Gastroesophageal sphincter (tissue), 4 donors: ENCODE measurements around the gene GMDS. TPM values are rescaled to one million over a fixed set of nuclear protein-coding genes. Genes with fewer than 3 reads are reported as not detected.

Experiments
- ATAC-seq: fragments of 150-250 bp; one replicate; pipeline ENCODE4 v1.9.1; 2016; ENCODE audit warnings: mild to moderate bottlenecking, moderate library complexity
- H3K27ac ChIP-seq, 4 donors: fragments of 200-600 bp; sonication (generic) in 3 of 4; 1 replicate in 3 of 4; 2 replicates in 1 of 4; pipeline ENCODE4 v1.5.1; 2016 to 2019
- H3K27me3 ChIP-seq: fragments of 200-600 bp; sonication (generic); one replicate; pipeline ENCODE4 v1.5.1; 2019
- H3K36me3 ChIP-seq, 2 donors: fragments of 200-600 bp; sonication (generic); one replicate each; pipeline ENCODE4 v1.5.1; 2019; ENCODE audit warnings: control low read depth in 1 of 2
- H3K4me1 ChIP-seq, 3 donors: fragments of 200-600 bp; sonication (generic); 1 replicate in 2 of 3; 2 replicates in 1 of 3; pipeline ENCODE4 v1.5.1; 2016 to 2019; ENCODE audit warnings: control low read depth in 2 of 3
- H3K4me3 ChIP-seq, 2 donors: fragments of 200-600 bp; sonication (generic); one replicate each; pipeline ENCODE4 v1.5.1; 2019; ENCODE audit warnings: mild to moderate bottlenecking in 1 of 2, moderate library complexity in 1 of 2
- H3K9me3 ChIP-seq, 3 donors: fragments of 200-600 bp; sonication (generic); one replicate each; pipeline ENCODE4 v1.5.1; 2017 to 2019; ENCODE audit warnings: control low read depth in 2 of 3
- CTCF ChIP-seq, 4 experiments: fragments of 200-600 bp in 2 of 4; fragments of 450-650 bp in 2 of 4; sonication (generic) in 1 of 4; IDR thresholded peaks; one replicate each; pipeline ENCODE4 v1.5.1; 2017 to 2019; ENCODE audit warnings: antibody characterized with exemption in 4 of 4, mild to moderate bottlenecking in 2 of 4, moderate library complexity in 2 of 4
- EP300 ChIP-seq: sonication (generic); formaldehyde crosslinking; IDR thresholded peaks from one replicate; pipeline ENCODE4 v1.6.1; 2017; ENCODE audit warnings: antibody characterized with exemption, mild to moderate bottlenecking
- POLR2A ChIP-seq, 2 donors: fragments of 450-650 bp; IDR thresholded peaks; one replicate each; pipeline ENCODE4 v1.6.1; 2017; ENCODE audit warnings: antibody characterized with exemption in 2 of 2, mild to moderate bottlenecking in 2 of 2, moderate library complexity in 1 of 2
- POLR2AphosphoS5 ChIP-seq: sonication (generic); formaldehyde crosslinking; IDR thresholded peaks from one replicate; pipeline ENCODE4 v1.6.1; 2017; ENCODE audit warnings: antibody characterized with exemption
- WGBS, 2 donors: methylation state at CpG; one replicate each; pipeline ENCODE4 v1.1.5; 2018; ENCODE audit warnings: low coverage in 1 of 2; 5-methylcytosine and 5-hydroxymethylcytosine counted together
- total RNA-seq, 4 donors: library from RNA; depleted of rRNA; stranded (reverse); fragments of >200 nt; gene quantifications; one replicate each; pipeline ENCODE4 v1.1.0, GENCODE V29; 2016

GMDS gene
- total RNA-seq, 4 donors from 2014 or later = 5.0 to 14.7 (median 6.4) TPM

GRCh38 chr6:2232445-2232844 is 13.0 kb downstream of the GMDS start:
- 91% methylated on average over 4 to 8 of the region's 9 CpGs for WGBS, 2 donors
- H3K27ac ChIP-seq = no peak overlapping the region
- ATAC-seq = no peak

GRCh38 chr6:2231438-2231837 is 14.0 kb downstream of the GMDS start:
- Histone ChIP-seq H3K36me3 (no peaks in the 10 kb centered on the region), H3K4me3 (no peak overlapping the region), H3K4me1 (no peaks in the 10 kb centered on the region), H3K27ac (no peak overlapping the region), H3K9me3 (no peaks in the 10 kb centered on the region), H3K27me3 (no peaks in the 10 kb centered on the region)
- 67 to 89% methylated on average over 4 of the region's 4 CpGs for WGBS, 2 donors
- TF ChIP-seq CTCF (IDR thresholded peaks at IDR 0.05) (no peak), EP300 (no peak), POLR2AphosphoS5 (no peak), POLR2A (IDR thresholded peaks at IDR 0.05) (no peak)
- ATAC-seq = no peak

More at GRCh38 chr6:2232445-2232844, 13.0 kb downstream of the GMDS start:
- Histone ChIP-seq H3K9me3 (no peaks in the 10 kb centered on the region), H3K36me3 (no peaks in the 10 kb centered on the region), H3K4me1 (peaks cover 0 to 8% (median 0%) of the 10 kb centered on the region in 3 donors), H3K4me3 (no peak overlapping the region), H3K27me3 (no peaks in the 10 kb centered on the region)
- no peak for TF ChIP-seq POLR2AphosphoS5
- no peak for TF ChIP-seq POLR2A (IDR thresholded peaks at IDR 0.05)
- no peak for TF ChIP-seq CTCF (IDR thresholded peaks at IDR 0.05)
- TF ChIP-seq EP300 = no peak

GRCh38 chr6:2230659-2231277 is 14.6 kb downstream of the GMDS start:
- TF ChIP-seq CTCF (IDR thresholded peaks at IDR 0.05) (no peak), POLR2AphosphoS5 (no peak), EP300 (no peak), POLR2A (IDR thresholded peaks at IDR 0.05) (no peak)
- H3K4me3 ChIP-seq = no peak overlapping the region
- H3K27me3 ChIP-seq = no peaks in the 10 kb centered on the region
- H3K36me3 ChIP-seq = no peaks in the 10 kb centered on the region
- no peak for ATAC-seq
- WGBS, 2 donors = 72 to 91% methylated on average over 1 to 2 of the region's 2 CpGs
- H3K27ac ChIP-seq = no peak overlapping the region
- no peaks in the 10 kb centered on the region for H3K9me3 ChIP-seq
- no peaks in the 10 kb centered on the region for H3K4me1 ChIP-seq

GRCh38 chr6:2229742-2230141 is 15.7 kb downstream of the GMDS start:
- Histone ChIP-seq H3K9me3 (no peaks in the 10 kb centered on the region), H3K27ac (no peak overlapping the region), H3K4me1 (no peaks in the 10 kb centered on the region), H3K4me3 (no peak overlapping the region), H3K36me3 (no peaks in the 10 kb centered on the region), H3K27me3 (no peaks in the 10 kb centered on the region)
- no peak for ATAC-seq
- 90 to 94% methylated on average over 4 of the region's 4 CpGs for WGBS, 2 donors
- TF ChIP-seq POLR2AphosphoS5 = no peak
- no peak for TF ChIP-seq EP300
- no peak for TF ChIP-seq CTCF (IDR thresholded peaks at IDR 0.05)
- no peak for TF ChIP-seq POLR2A (IDR thresholded peaks at IDR 0.05)

- no peak for ATAC-seq
- no peak overlapping the region for H3K4me3 ChIP-seq
- no peaks in the 10 kb centered on the region for H3K27me3 ChIP-seq
- no peaks in the 10 kb centered on the region for H3K36me3 ChIP-seq
- H3K27ac ChIP-seq = no peak overlapping the region
- TF ChIP-seq EP300 (no peak), POLR2AphosphoS5 (no peak), POLR2A (IDR thresholded peaks at IDR 0.05) (no peak), CTCF (IDR thresholded peaks at IDR 0.05) (no peak)
- no peaks in the 10 kb centered on the region for H3K4me1 ChIP-seq
- WGBS, 2 donors = 83 to 90% methylated on average over 1 to 3 of the region's 4 CpGs
- H3K9me3 ChIP-seq = no peaks in the 10 kb centered on the region
These were observed 16.4 kb downstream of the GMDS start for GRCh38 chr6:2229039-2229438.
